AG08396 (cell line): ENCODE results near the gene SHC4.

ENCODE experiments used
- DNase-seq: peaks from one replicate; pipeline ENCODE4 v3.0.0; 2012; ENCODE audit warnings: low spot score, mixed read lengths

Gene SHC4

DNA sequence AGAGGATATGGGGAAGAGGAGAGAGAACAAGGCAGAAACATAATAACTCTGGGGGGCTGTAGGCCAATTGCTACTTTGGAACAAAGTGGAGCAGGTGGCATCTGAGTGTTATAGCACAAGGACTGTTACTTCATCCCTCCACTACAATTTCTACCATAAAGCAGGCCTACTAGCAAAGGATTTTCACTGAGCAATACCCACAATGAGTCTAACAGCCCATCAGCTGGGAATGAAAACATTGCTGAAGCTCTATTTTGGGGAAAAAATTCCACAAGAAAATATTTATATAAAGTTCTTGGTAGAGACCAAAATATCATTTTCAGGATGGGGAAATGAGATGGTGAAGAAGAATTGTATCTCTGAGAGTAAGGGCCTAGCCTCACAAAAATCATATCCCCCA, 3.6 kb upstream of the SHC4 start:
- peak; percentile 19 for DNase-seq

- DNase-seq = peak; percentile 55
Observed at GRCh38 chr15:48966595-48967301, 3.0 kb upstream of the SHC4 start.

DNA sequence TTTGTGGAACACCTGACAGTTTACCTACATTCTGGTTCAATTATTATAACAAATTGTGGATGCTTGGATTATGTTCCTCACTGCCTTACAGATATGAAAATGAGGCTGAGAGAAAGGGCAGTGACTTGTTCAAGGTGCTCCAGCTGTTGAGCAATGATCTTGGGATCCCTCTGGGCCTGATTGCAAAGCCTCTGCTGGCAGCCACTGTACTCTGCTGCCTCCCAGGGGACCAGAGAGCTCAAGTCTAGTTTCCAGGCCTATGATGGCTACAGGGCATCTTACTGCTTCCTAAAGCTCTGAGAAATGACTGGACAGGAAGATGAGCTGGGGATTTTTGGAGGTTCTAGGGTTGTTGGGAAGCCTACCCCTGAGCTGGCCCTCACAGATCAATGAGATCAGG, 2.3 kb upstream of the SHC4 start:
- DNase-seq = peak; percentile 65

DNA sequence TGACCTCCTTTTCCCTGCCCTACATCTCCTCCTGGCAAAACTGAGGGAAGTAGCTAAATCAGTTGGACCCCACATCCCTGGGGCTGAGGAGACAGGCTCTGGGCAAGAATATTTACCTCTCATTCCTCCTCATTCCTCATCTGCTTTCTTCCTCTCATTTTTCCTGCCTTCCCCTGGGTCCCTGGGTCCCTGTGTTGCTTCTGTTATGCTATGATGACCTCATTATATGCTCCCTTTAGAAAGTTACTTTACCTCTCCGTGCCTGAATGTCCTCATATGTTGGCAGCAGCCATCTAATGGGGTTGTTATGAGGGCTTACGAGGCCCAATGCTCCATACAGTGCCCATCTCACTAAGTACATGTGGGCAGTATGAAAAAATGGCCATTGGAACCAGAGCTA, 1.2 kb upstream of the SHC4 start:
- DNase-seq = no peak

- DNase-seq = peak; percentile 31
Observed at GRCh38 chr15:48962662-48963523, 826 bp downstream of the SHC4 start.

DNA sequence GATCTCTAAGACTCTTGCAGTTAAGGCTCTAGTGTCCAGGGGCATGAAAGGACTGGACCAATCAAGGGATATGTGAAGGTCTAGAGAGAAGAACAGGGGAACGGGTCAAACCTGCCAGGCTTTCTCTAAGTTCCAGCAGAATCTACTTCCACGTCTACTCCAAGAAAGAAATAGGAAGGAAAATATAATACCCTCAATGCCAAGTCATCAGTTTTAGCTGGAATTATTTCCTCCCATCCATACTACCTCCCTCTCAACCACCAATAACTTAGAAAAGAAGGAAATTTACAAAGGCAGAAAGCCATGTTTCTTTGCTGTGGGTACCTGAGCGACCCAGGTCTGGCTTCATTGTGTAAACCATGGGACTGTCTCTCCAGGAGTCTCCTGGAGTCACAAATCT, 7.8 kb downstream of the SHC4 start:
- DNase-seq = no peak

GRCh38 chr15:48955370-48955769, 8.3 kb downstream of the SHC4 start:
- no peak for DNase-seq

- peak; percentile 63 for DNase-seq
Observed at GRCh38 chr15:48954538-48954937, 9.2 kb downstream of the SHC4 start.

DNA sequence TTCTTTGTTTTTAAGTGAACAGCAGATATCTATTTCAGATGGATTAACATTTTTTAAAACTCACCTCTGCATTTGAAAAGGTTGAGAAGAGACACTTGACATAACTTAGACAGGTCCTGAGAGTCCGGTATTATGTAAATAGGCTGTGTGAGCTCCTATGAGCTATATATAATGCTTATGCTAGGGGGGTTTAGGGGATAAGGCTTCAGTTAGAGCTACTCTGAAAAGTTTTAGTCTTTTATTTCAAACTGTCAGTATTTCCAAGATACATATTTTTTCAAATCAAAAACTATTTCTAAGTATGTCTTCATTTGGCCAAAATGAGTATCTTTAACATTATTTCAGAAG, 16.9 kb downstream of the SHC4 start:
- DNase-seq = no peak

DNA sequence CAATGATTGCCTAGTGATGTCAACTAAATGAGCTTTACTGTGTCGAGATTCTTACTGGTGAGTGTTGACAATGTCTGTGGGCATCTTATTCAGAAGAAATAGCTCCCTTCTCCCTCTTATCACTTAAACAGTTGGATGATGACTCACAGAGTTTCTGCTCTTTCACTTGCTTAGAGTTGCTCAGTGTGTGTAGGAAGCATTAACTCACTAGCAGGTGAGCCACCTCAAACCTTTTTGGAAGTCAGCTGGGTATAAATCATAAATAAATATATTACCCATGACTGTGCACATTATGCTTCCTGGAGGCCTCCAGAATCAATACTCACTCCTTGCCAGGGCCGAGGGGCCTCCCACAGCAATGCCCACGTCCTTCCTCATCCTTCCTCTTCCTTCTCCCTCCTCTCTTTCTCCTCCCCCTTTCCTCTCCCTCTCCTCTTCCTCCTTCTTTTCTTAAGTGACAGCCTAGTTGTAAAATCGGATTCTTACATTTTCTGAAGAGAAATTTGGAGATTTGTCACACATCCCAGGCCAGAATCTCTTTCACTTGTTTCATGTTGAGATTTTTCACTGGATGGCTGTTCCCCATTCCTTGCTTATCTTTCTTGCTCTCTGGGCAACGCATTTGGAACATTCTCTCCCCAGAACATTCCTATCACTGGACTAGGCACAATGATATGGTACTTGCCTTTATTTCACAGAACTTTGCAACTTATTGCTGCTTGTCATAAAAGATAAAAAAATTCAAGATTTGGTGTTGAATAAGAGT, 17.5 kb downstream of the SHC4 start:
- DNase-seq = no peak

- no peak for DNase-seq
Observed at GRCh38 chr15:48945386-48945785, 18.3 kb downstream of the SHC4 start.

- DNase-seq = no peak
Observed at GRCh38 chr15:48941904-48942303, 21.8 kb downstream of the SHC4 start.

DNA sequence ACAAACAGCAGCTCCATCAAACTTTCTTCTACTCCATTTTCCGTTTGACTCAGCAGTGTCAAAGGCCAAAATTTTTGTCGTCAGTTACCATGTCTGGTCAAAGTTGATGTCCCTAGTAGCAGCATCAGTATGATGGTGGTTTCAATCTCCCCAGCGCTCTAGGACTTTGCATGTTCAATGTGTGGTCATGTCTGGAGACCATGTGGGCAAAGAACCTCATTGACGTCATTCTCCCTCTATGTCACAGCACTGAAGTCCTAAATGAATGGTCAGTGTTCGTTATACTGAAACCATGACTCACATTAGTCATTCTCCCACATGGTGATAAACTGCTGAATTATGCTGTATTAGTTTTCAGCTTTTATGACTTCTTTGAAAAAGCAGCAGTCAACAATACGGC, 23.2 kb downstream of the SHC4 start:
- DNase-seq = peak; percentile 59

DNA sequence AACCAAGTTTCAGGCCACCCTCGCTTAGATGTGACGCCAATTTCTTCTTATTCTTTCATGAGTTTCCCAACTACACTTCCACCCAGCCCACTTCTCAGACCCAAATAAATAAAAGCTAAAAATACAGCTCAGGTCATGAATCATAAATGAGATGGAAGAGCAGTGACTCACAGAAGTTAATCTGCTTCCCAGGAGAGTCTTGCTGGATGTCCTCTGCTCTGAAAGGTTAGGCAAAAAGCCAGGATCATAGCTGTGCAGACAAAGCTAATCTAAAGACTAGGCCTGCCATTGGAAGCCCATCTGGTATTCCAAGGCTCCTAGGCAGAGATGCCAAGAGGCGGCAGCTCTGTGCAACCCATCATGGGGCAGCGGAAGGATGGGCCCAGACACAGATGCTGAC, 24.1 kb downstream of the SHC4 start:
- peak; percentile 69 for DNase-seq

DNA sequence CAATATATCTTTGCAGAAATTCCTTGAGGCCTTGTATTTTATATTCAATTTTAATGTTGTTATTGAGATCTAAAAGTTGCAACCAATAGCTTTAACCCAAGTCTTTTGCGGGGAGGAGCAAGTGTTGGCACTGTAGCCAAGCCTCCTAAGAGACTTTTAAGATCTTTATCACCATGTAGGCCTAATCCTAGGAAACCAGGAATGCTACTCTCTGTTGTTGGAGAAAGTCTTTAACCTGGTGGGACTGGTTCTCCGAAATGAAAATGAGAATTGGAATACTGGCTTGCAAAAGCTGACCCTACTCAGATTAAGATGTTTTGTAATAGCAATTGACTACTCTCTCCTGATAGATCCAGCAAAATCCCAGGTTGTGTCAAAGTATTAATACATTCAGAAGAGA, 25.8 kb downstream of the SHC4 start:
- DNase-seq = no peak

DNA sequence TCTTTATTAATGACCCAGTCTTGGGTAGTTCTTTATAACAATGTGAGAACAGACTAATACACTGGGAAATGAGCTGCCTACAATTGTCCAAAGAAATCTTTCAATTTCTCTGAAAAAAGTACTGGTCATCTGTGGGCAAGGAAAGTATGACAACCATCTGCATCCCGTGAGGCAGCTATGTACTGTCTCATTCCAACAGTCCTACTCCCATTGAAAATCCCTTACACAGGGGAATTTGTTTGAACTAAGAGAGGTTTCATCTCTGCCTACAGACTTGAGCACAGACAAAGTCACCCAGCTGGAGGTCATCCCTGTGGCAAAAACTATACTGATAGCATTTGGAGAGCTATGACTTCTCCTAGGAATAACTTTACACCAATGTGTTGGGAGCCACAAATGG, 27.1 kb downstream of the SHC4 start:
- peak; percentile 66 for DNase-seq

GRCh38 chr15:48935236-48935635, 28.5 kb downstream of the SHC4 start:
- no peak for DNase-seq

- DNase-seq = no peak
Observed at GRCh38 chr15:48930735-48931134, 33.0 kb downstream of the SHC4 start.

GRCh38 chr15:48929661-48930060, 34.1 kb downstream of the SHC4 start:
- DNase-seq = no peak

DNA sequence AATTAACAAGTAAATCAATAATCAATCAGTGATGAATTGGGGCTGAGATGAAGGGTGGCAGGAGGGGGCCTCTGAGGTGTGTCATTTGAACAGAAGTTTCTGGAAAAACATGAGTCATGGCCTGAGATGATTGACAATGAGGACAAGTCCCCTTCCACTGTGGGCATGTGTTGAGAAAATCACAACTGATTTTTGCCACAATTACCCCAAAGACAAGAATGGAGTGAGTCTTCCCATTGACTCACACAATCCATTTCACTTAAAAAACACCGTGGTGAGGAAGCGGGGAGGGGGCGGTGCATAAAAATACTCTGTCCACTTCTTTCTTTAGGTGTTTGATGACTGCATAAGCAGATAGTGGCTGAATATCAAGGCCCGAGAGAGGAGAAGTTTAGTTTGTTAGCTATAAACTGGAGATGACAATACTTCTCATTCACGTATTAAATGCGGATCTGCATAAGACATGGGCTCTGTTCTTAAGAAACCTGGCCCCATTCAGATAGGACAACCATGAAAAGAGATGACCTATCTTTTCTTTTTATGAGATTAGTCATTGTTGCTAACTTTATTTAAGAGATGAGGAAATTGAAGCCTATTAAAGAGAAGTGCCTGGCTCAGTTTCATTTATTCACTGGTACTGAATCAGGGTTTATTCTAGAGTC, 34.7 kb downstream of the SHC4 start:
- no peak for DNase-seq

- peak; percentile 65 for DNase-seq
Observed at GRCh38 chr15:48925714-48926223, 38.0 kb downstream of the SHC4 start.
